Measurements from ENCODE around the gene NOG. TPM values are rescaled to one million over a fixed set of nuclear protein-coding genes. Genes with fewer than 3 reads are reported as not detected.

The NOG gene
- total RNA-seq, 2 experiments from 2014 or later = 23.5 to 25.8 TPM

DNA sequence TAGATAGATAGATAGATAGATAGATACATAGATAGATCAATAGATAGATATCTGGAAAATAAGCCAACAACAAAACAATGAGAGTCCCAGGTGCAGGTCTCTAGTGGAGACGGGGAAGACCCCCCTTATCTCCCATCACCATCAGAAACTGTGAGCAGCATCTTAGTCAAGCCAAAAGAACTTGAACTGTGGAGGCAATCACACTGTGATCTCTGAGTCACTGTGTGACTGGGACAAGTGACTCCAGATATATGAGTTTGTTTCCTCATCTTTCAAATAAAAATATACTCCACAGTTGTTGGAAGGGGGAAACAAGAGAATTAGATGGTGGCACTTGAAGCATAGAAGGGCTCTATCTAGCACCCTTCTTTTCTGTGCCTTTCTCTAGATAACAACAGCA lies 42.1 kb downstream of the NOG start:
- no peak for ATAC-seq
- ChIA-PET CTCF (interaction anchor here (1.3 to 1.5 kb wide), 3 partner anchors 37 to 80 kb away, joined by 3 to 5 read pairs (median 4); no protein-coding TSS in a partner anchor), POLR2A (no interaction called here)
- Mint-ChIP-seq H3K36me3 (ENCODE audit: low read depth) (no peaks in the 10 kb centered on the region), H3K9me3 (no peaks in the 10 kb centered on the region), H3K27me3 (no peaks in the 10 kb centered on the region), H3K4me3 (no peak overlapping the region), H3K4me1 (ENCODE audit: low read depth) (peaks cover 7% of the 10 kb centered on the region), H3K27ac (no peak overlapping the region)
- intact Hi-C loops (cut with micrococcal nuclease) = no loop called here
- TF ChIP-seq, protein P1, sequence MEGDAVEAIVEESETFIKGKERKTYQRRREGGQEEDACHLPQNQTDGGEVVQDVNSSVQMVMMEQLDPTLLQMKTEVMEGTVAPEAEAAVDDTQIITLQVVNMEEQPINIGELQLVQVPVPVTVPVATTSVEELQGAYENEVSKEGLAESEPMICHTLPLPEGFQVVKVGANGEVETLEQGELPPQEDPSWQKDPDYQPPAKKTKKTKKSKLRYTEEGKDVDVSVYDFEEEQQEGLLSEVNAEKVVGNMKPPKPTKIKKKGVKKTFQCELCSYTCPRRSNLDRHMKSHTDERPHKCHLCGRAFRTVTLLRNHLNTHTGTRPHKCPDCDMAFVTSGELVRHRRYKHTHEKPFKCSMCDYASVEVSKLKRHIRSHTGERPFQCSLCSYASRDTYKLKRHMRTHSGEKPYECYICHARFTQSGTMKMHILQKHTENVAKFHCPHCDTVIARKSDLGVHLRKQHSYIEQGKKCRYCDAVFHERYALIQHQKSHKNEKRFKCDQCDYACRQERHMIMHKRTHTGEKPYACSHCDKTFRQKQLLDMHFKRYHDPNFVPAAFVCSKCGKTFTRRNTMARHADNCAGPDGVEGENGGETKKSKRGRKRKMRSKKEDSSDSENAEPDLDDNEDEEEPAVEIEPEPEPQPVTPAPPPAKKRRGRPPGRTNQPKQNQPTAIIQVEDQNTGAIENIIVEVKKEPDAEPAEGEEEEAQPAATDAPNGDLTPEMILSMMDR (IDR thresholded peaks at IDR 0.05) = no peak
- DNase-seq = no peak

DNA sequence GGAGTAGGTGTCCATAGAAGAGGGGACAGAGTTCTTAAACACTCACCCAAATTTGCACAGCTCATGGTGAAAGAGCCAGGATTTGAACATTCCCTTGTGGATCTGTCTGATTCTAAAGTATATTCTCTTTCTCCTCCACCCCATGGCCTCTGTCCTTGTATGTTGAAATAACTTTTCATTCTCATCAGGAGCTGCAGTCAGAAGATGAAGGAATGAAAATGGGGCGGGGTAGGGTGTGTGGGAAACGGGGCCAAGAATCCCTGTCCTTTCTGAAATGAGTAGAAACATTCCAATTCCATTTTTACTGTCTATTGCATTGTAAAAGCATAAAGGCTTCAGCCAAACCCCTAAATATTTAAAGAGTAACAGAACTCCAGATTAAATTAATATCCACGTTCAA lies 42.8 kb downstream of the NOG start:
- Mint-ChIP-seq H3K27ac (no peak overlapping the region), H3K4me1 (ENCODE audit: low read depth) (peaks cover 7% of the 10 kb centered on the region), H3K27me3 (no peaks in the 10 kb centered on the region), H3K4me3 (no peak overlapping the region), H3K36me3 (ENCODE audit: low read depth) (no peaks in the 10 kb centered on the region), H3K9me3 (no peaks in the 10 kb centered on the region)
- POLR2A ChIA-PET = no interaction called here
- intact Hi-C loops (cut with micrococcal nuclease) = no loop called here
- CTCF ChIA-PET = interaction anchor here (0.9 to 1.5 kb wide), 4 partner anchors 18 to 80 kb away, joined by 3 to 5 read pairs (median 4); no protein-coding TSS in a partner anchor
- TF ChIP-seq, protein P1 (IDR thresholded peaks at IDR 0.05) = no peak
- DNase-seq = no peak
- no peak for ATAC-seq

DNA sequence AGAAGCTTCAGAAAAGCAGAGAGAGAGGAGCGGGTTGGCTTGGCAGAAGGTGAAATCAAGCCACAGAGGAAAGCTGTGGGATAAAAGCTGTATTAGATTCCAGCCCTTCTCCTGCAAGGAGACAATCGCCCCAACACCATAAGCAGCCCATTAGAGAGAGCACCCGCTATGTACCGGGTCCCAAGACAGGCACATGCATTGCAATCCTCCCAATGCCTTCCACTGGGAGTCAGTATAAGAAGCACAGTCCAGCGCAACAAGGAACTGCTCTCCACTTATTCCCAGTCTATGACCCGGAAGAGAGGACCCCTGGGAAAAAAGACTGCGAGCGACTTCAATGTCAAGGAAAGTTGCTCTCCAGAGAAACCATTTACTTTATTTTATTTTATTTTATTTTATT lies 43.8 kb downstream of the NOG start:
- CTCF ChIA-PET = interaction anchor here (0.9 to 1.8 kb wide), 6 partner anchors 8 to 79 kb away, joined by 3 to 5 read pairs (median 4); no protein-coding TSS in a partner anchor

DNA sequence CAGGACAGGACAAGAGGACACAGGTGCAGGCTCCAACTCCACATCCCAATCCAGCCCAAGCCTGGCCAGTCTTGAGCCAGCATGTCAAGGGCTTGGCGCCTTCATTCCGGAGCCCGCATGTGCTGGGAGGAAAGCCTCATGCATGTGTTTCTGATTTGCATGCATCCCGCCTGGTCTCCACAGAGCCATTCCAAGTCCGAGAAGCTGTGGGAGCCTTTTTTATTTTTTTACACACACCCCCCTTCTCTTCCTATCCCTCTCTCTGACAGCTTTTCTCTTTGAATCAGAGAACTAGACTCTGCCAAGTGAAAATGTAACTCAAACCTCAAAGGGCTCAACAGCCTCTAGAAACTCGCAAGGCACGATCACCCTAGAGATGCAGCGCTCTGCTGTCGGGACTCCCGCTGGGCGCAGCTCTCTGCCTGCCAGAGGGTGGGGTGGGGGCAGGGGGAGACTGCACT lies 45.1 kb downstream of the NOG start:
- Mint-ChIP-seq H3K9me3 (no peaks in the 10 kb centered on the region), H3K4me1 (ENCODE audit: low read depth) (peaks cover 7% of the 10 kb centered on the region), H3K27ac (no peak overlapping the region), H3K36me3 (ENCODE audit: low read depth) (no peaks in the 10 kb centered on the region), H3K4me3 (no peak overlapping the region), H3K27me3 (no peaks in the 10 kb centered on the region)
- DNase-seq = no peak
- intact Hi-C loops (cut with micrococcal nuclease) = no loop called here
- ATAC-seq = no peak
- POLR2A ChIA-PET = no interaction called here
- TF ChIP-seq, protein P1 (IDR thresholded peaks at IDR 0.05) = no peak
- CTCF ChIA-PET = interaction anchor here (1.0 to 1.8 kb wide), 2 partner anchors 47 to 77 kb away, joined by 3 to 4 read pairs; no protein-coding TSS in a partner anchor

More for the DNA sequence above, 43.8 kb downstream of the NOG start:
- Mint-ChIP-seq H3K27me3 (no peaks in the 10 kb centered on the region), H3K4me3 (no peak overlapping the region), H3K4me1 (ENCODE audit: low read depth) (peaks cover 7% of the 10 kb centered on the region), H3K9me3 (no peaks in the 10 kb centered on the region), H3K36me3 (ENCODE audit: low read depth) (no peaks in the 10 kb centered on the region), H3K27ac (no peak overlapping the region)
- TF ChIP-seq, protein P1 (IDR thresholded peaks at IDR 0.05) = no peak
- ATAC-seq (no peak), DNase-seq (no peak)
- intact Hi-C loops (cut with micrococcal nuclease) = no loop called here
- POLR2A ChIA-PET = interaction anchor here (0.6 kb wide), 1 partner anchor 39 kb away, joined by 3 read pairs; no protein-coding TSS in a partner anchor

DNA sequence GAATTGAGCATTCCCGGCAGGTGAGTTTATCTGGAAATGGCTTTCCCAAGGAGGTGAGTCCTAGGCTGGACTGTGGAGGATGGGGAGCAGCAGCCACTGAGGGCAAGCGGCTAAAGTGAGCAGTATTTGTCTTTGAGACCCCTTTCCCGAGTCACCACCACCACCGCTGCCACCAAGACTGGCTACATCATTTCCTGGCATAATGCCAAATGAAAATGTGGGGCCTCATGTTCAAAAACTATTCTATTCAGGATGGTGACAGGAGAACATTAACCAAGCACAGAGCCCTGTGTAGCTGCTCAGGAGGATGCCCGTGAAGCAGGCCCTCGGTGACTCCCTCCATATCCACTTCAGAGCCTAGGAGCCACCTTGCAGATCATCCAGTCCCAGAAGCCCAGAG lies 46.0 kb downstream of the NOG start:
- no peak for ATAC-seq
- ChIA-PET CTCF (interaction anchor here (0.6 to 1.5 kb wide), 3 partner anchors 8 to 1658 kb away, joined by 3 to 4 read pairs (median 3); no protein-coding TSS in a partner anchor), POLR2A (interaction anchor here (0.8 kb wide), 1 partner anchor 37 kb away, joined by 3 read pairs; no protein-coding TSS in a partner anchor)

More for the DNA sequence above, 46.0 kb downstream of the NOG start:
- Mint-ChIP-seq H3K36me3 (ENCODE audit: low read depth) (no peaks in the 10 kb centered on the region), H3K27ac (no peak overlapping the region), H3K4me3 (no peak overlapping the region), H3K4me1 (ENCODE audit: low read depth) (peaks cover 7% of the 10 kb centered on the region), H3K9me3 (no peaks in the 10 kb centered on the region), H3K27me3 (no peaks in the 10 kb centered on the region)
- no peak for DNase-seq
- TF ChIP-seq, protein P1 (IDR thresholded peaks at IDR 0.05) = no peak
- intact Hi-C loops (cut with micrococcal nuclease) = no loop called here

All from activated CD8-positive, alpha-beta T cell treated with anti-CD3 and anti-CD28 coated beads for 36 hours (primary cell).